ENCODE data around the gene SUSD1. TPM values are rescaled to one million over a fixed set of nuclear protein-coding genes. Genes with fewer than 3 reads are reported as not detected.

Gene SUSD1
- polyA plus RNA-seq, 1 donor (not counting 4 experiments of a cell fraction or from before 2014, with no cell fraction given) = 3.6 TPM

DNA sequence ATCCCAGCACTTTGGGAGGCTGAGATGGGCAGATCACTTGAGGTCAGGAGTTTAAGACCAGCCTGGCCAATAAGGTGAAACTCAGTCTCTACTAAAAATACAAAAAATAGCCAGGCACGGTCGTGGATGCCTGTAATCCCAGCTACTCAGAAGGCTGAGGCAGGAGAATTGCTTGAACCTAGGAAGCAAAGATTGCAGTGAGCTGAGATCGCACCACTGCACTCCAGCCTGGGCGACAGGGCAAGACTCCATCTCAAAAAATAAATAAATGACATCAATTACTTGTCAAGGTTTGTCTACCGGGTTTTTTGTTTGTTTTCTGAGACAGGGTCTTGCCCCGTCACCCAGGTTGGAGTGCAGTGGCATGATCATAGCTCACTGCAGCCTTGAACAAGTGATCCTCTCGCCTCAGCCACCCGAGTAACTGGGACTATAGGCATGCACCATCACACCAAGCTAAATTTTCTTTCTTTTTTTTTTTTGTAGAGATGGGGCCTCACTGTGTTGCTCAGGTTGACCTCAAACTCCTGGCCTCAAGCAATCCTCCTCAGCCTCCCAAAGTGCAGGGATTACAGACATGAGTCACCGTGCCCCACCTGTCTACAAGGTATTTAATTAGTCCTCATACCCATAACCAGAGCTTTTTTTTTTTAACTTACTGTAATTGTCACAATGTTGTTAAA lies 64.9 kb downstream of the SUSD1 start:
- Histone ChIP-seq H3K9ac (ENCODE audit: control insufficient read depth, extremely low read depth, insufficient read depth, low read length) (no peak overlapping the region), H3K36me3 (ENCODE audit: control insufficient read depth in 2 of 2, extremely low read depth in 1 of 2, insufficient read depth in 2 of 2, low read length in 2 of 2) (no peaks in the 10 kb centered on the region), H3K9me3 (ENCODE audit: control insufficient read depth, low read depth, low read length) (no peaks in the 10 kb centered on the region), H3K4me1 (ENCODE audit: control insufficient read depth, extremely low read depth, insufficient read depth, low read length) (peaks cover 29% of the 10 kb centered on the region), H4K20me1 (ENCODE audit: control insufficient read depth, extremely low read depth, insufficient read depth, low read length) (no peaks in the 10 kb centered on the region), H3K4me2 (ENCODE audit: control insufficient read depth, extremely low read depth, insufficient read depth, low read depth, low read length) (peak overlapping the region; percentile 12), H3K27me3 (ENCODE audit: control insufficient read depth, extremely low read depth, insufficient read depth, low read length) (no peaks in the 10 kb centered on the region), H3K27ac (ENCODE audit: control insufficient read depth, insufficient read depth, low read length) (peak overlapping the region; percentile 47), H3K79me2 (ENCODE audit: control insufficient read depth, insufficient read depth, low read length) (no peaks in the 10 kb centered on the region), H2AFZ (ENCODE audit: control insufficient read depth, low read length) (no peak overlapping the region), H3K9me1 (ENCODE audit: control insufficient read depth, extremely low read depth, insufficient read depth, low read length) (no peaks in the 10 kb centered on the region), H3K4me3 (ENCODE audit: control insufficient read depth in 2 of 3, extremely low read depth in 1 of 3, insufficient read depth in 2 of 3, low read depth in 1 of 3, low read length in 3 of 3) (no peak overlapping the region)
- FAIRE-seq (no peak), DNase-seq (ENCODE audit: low read depth, low spot score) (peak; percentile 26)
- TF ChIP-seq, protein P1, sequence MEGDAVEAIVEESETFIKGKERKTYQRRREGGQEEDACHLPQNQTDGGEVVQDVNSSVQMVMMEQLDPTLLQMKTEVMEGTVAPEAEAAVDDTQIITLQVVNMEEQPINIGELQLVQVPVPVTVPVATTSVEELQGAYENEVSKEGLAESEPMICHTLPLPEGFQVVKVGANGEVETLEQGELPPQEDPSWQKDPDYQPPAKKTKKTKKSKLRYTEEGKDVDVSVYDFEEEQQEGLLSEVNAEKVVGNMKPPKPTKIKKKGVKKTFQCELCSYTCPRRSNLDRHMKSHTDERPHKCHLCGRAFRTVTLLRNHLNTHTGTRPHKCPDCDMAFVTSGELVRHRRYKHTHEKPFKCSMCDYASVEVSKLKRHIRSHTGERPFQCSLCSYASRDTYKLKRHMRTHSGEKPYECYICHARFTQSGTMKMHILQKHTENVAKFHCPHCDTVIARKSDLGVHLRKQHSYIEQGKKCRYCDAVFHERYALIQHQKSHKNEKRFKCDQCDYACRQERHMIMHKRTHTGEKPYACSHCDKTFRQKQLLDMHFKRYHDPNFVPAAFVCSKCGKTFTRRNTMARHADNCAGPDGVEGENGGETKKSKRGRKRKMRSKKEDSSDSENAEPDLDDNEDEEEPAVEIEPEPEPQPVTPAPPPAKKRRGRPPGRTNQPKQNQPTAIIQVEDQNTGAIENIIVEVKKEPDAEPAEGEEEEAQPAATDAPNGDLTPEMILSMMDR (optimal IDR thresholded peaks at IDR 0.05 in 1 of 3, IDR thresholded peaks at IDR 0.05 in 1 of 3, conservative IDR thresholded peaks at IDR 0.05 in 1 of 3; ENCODE audit: extremely low read depth in 1 of 3, insufficient read depth in 2 of 3, low read length in 3 of 3) = no peak
- no peak for TF ChIP-seq EZH2 (IDR thresholded peaks at IDR 0.05; ENCODE audit: low read length)
- dilution Hi-C loops (cut with MboI; ENCODE audit: extremely low pct_ligation_motif_present, low sequenced_read_pairs) = loop anchor here (25.0 kb wide), 1 partner anchor 102 kb away; no protein-coding TSS in a partner anchor

GRCh38 chr9:112104901-112105300 lies 70.2 kb downstream of the SUSD1 start:
- Histone ChIP-seq H3K9ac (ENCODE audit: control insufficient read depth, extremely low read depth, insufficient read depth, low read length) (no peak overlapping the region), H3K4me3 (ENCODE audit: control insufficient read depth in 2 of 3, extremely low read depth in 1 of 3, insufficient read depth in 2 of 3, low read depth in 1 of 3, low read length in 3 of 3) (no peak overlapping the region), H3K36me3 (ENCODE audit: control insufficient read depth in 2 of 2, extremely low read depth in 1 of 2, insufficient read depth in 2 of 2, low read length in 2 of 2) (no peaks in the 10 kb centered on the region), H3K9me1 (ENCODE audit: control insufficient read depth, extremely low read depth, insufficient read depth, low read length) (no peaks in the 10 kb centered on the region), H3K4me2 (ENCODE audit: control insufficient read depth, extremely low read depth, insufficient read depth, low read depth, low read length) (no peak overlapping the region), H3K4me1 (ENCODE audit: control insufficient read depth, extremely low read depth, insufficient read depth, low read length) (peaks cover under 1% of the 10 kb centered on the region), H3K27ac (ENCODE audit: control insufficient read depth, insufficient read depth, low read length) (no peak overlapping the region), H3K27me3 (ENCODE audit: control insufficient read depth, extremely low read depth, insufficient read depth, low read length) (no peaks in the 10 kb centered on the region), H4K20me1 (ENCODE audit: control insufficient read depth, extremely low read depth, insufficient read depth, low read length) (no peaks in the 10 kb centered on the region), H2AFZ (ENCODE audit: control insufficient read depth, low read length) (no peak overlapping the region), H3K79me2 (ENCODE audit: control insufficient read depth, insufficient read depth, low read length) (no peaks in the 10 kb centered on the region), H3K9me3 (ENCODE audit: control insufficient read depth, low read depth, low read length) (no peaks in the 10 kb centered on the region)
- TF ChIP-seq EZH2 (IDR thresholded peaks at IDR 0.05; ENCODE audit: low read length) = no peak
- TF ChIP-seq, protein P1 (optimal IDR thresholded peaks at IDR 0.05 in 1 of 3, IDR thresholded peaks at IDR 0.05 in 1 of 3, conservative IDR thresholded peaks at IDR 0.05 in 1 of 3; ENCODE audit: extremely low read depth in 1 of 3, insufficient read depth in 2 of 3, low read length in 3 of 3) = no peak
- DNase-seq (ENCODE audit: low read depth, low spot score) (no peak), FAIRE-seq (no peak)
- dilution Hi-C loops (cut with MboI; ENCODE audit: extremely low pct_ligation_motif_present, low sequenced_read_pairs) = loop anchor here (25.0 kb wide), 1 partner anchor 107 kb away; no protein-coding TSS in a partner anchor

Data from keratinocyte (primary cell).